GM12891 (cell line): ENCODE measurements around the gene TBX19.

Experiments
- POLR2A ChIP-seq: IDR thresholded peaks from 2 replicates; pipeline ENCODE4 v1.6.1; 2011; ENCODE audit warnings: low read depth, low read length, control low read depth
- POLR2AphosphoS5 ChIP-seq: IDR thresholded peaks from 2 replicates; pipeline ENCODE4 v1.6.1; 2011; ENCODE audit warnings: low read depth, low read length, control low read depth

- TF ChIP-seq POLR2A (no peak), POLR2AphosphoS5 (no peak)
These were observed 60.9 kb downstream of the TBX19 start for GRCh38 chr1:168341483-168341975.
